ENCODE results near the gene ATP6V0A1.
"Not testable (repeated sequence)": the region's sequence is repeated elsewhere in the genome, so short reads cannot be mapped to it uniquely, and the experiment has no call there.

The ATP6V0A1 gene

DNA sequence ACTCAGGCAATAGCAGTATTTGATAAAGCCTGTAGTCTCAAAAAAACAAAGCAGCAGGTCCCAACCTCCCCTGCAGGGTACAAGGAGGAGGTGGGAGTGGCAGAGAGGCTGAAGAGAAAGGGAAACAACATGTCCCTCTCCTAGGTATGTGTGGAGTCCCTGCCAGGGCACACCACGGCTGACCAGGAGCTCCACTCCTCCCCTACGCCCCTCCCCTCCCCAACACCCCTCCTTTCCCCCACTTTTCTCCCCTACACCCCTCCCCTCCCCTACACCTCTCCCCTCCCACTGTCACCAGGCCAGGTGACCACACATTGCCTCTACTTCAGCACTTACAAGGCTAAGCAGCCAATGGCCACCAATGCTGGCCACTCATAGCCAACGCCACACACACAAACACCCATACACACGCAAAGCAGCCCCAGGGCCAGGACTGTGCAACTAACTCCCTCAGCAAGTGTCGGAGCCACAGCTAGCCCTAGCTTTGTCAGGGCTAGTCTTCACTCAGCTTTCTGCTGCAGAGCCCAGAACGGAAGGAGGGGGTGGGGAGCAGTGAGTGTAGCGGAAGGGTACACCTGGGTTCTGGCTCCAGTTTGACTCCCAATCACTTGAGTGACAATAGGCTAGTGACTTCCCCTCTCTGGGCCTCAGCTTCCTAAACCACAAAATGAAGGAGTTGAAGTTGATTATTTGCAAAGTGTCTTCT, 43.8 kb upstream of the ATP6V0A1 start:
- WGBS (ENCODE audit: insufficient coverage): 0% methylated on average over 2 of the region's 7 CpGs

GRCh38 chr17:42417981-42418380, 40.7 kb upstream of the ATP6V0A1 start:
- no CpG with 5 or more reads among the region's 5 CpGs for WGBS (ENCODE audit: insufficient coverage)
- POLR2A ChIA-PET; CTCF ChIA-PET; H3K4me3 ChIP-seq (ENCODE audit: control insufficient read depth in 1 of 7, extremely low read depth in 1 of 7, insufficient read depth in 4 of 7, low read depth in 2 of 7, low read length in 6 of 7); H3K27ac ChIP-seq (ENCODE audit: insufficient read depth in 1 of 2, low read depth in 1 of 2, low read length in 2 of 2, poor library complexity in 1 of 2, severe bottlenecking in 2 of 2); H3K27me3 ChIP-seq (replicated peaks in 2 of 5; ENCODE audit: control insufficient read depth in 4 of 5, insufficient read depth in 5 of 5, low read length in 4 of 5); H3K36me3 ChIP-seq (ENCODE audit: control insufficient read depth in 4 of 4, insufficient read depth in 4 of 4, low read length in 3 of 4); DNase-seq; H3K9me3 ChIP-seq (ENCODE audit: control extremely low read depth in 1 of 5, control insufficient read depth in 4 of 5, insufficient read depth in 2 of 5, low read depth in 1 of 5, low read length in 4 of 5): not testable (repeated sequence)
- peaks cover 11 to 81% (median 67%) of the 10 kb centered on the region in 4 experiments for H3K4me1 ChIP-seq (ENCODE audit: control extremely low read depth in 1 of 4, control insufficient read depth in 4 of 4, insufficient read depth in 4 of 4, low read length in 3 of 4)

More for the DNA sequence above, 43.8 kb upstream of the ATP6V0A1 start:
- Histone ChIP-seq H3K27me3 (replicated peaks in 2 of 5; ENCODE audit: control insufficient read depth in 4 of 5, insufficient read depth in 5 of 5, low read length in 4 of 5) (no peaks in the 10 kb centered on the region), H3K27ac (ENCODE audit: insufficient read depth in 1 of 2, low read depth in 1 of 2, low read length in 2 of 2, poor library complexity in 1 of 2, severe bottlenecking in 2 of 2) (peak overlapping the region; percentile 27 to 61), H3K4me1 (ENCODE audit: control extremely low read depth in 1 of 4, control insufficient read depth in 4 of 4, insufficient read depth in 4 of 4, low read length in 3 of 4) (peaks cover 11 to 66% (median 52%) of the 10 kb centered on the region in 4 experiments), H3K36me3 (ENCODE audit: control insufficient read depth in 4 of 4, insufficient read depth in 4 of 4, low read length in 3 of 4) (no peaks in the 10 kb centered on the region), H3K9me3 (ENCODE audit: control extremely low read depth in 1 of 5, control insufficient read depth in 4 of 5, insufficient read depth in 2 of 5, low read depth in 1 of 5, low read length in 4 of 5) (no peaks in the 10 kb centered on the region), H3K4me3 (ENCODE audit: control insufficient read depth in 1 of 7, extremely low read depth in 1 of 7, insufficient read depth in 4 of 7, low read depth in 2 of 7, low read length in 6 of 7) (peak overlapping the region in 6 of 7 experiments; percentile 26 to 76 (median 54))
- DNase-seq: peak in 2 of 3 donors; percentile 80 to 87
- POLR2A ChIA-PET: interaction anchor here (0.5 to 1.3 kb wide), 3 partner anchors 9 to 116 kb away, joined by 3 to 6 read pairs (median 3); no protein-coding TSS in a partner anchor
- CTCF ChIA-PET: interaction anchor here (0.7 to 5.5 kb wide), 13 partner anchors 8 to 112 kb away, joined by 3 to 21 read pairs (median 4); partner anchors contain the start of gene CAVIN1

GRCh38 chr17:42421136-42421506, 37.6 kb upstream of the ATP6V0A1 start:
- Histone ChIP-seq H3K36me3 (ENCODE audit: control insufficient read depth in 4 of 4, insufficient read depth in 4 of 4, low read length in 3 of 4) (no peaks in the 10 kb centered on the region), H3K27ac (ENCODE audit: insufficient read depth in 1 of 2, low read depth in 1 of 2, low read length in 2 of 2, poor library complexity in 1 of 2, severe bottlenecking in 2 of 2) (no peak overlapping the region), H3K4me3 (ENCODE audit: control insufficient read depth in 1 of 7, extremely low read depth in 1 of 7, insufficient read depth in 4 of 7, low read depth in 2 of 7, low read length in 6 of 7) (peak overlapping the region; percentile 66 to 93 (median 83)), H3K4me1 (ENCODE audit: control extremely low read depth in 1 of 4, control insufficient read depth in 4 of 4, insufficient read depth in 4 of 4, low read length in 3 of 4) (peaks cover 4 to 57% (median 51%) of the 10 kb centered on the region in 4 experiments), H3K27me3 (replicated peaks in 2 of 5; ENCODE audit: control insufficient read depth in 4 of 5, insufficient read depth in 5 of 5, low read length in 4 of 5) (peaks cover 0 to 3% (median 0%) of the 10 kb centered on the region in 5 experiments), H3K9me3 (ENCODE audit: control extremely low read depth in 1 of 5, control insufficient read depth in 4 of 5, insufficient read depth in 2 of 5, low read depth in 1 of 5, low read length in 4 of 5) (no peaks in the 10 kb centered on the region)
- no peak for DNase-seq
- ChIA-PET CTCF (interaction anchor here (0.8 to 3.3 kb wide), 13 partner anchors 11 to 199 kb away, joined by 3 to 27 read pairs (median 4); partner anchors contain the start of gene STAT3), POLR2A (interaction anchor here (0.6 kb wide), 1 partner anchor 10 kb away, joined by 4 read pairs; no protein-coding TSS in a partner anchor)
- WGBS (ENCODE audit: insufficient coverage): 33% methylated on average over 1 of the region's 6 CpGs

GRCh38 chr17:42421507-42422338, 37.0 kb upstream of the ATP6V0A1 start:
- no peaks in the 10 kb centered on the region for H3K36me3 ChIP-seq (ENCODE audit: control insufficient read depth in 4 of 4, insufficient read depth in 4 of 4, low read length in 3 of 4)
- peak in 1 of 3 donors; percentile 51 for DNase-seq
- H3K9me3 ChIP-seq (ENCODE audit: control extremely low read depth in 1 of 5, control insufficient read depth in 4 of 5, insufficient read depth in 2 of 5, low read depth in 1 of 5, low read length in 4 of 5): no peaks in the 10 kb centered on the region
- H3K4me1 ChIP-seq (ENCODE audit: control extremely low read depth in 1 of 4, control insufficient read depth in 4 of 4, insufficient read depth in 4 of 4, low read length in 3 of 4): peaks cover 2 to 52% (median 46%) of the 10 kb centered on the region in 4 experiments
- ChIA-PET POLR2A (interaction anchor here (0.6 to 1.5 kb wide), 2 partner anchors 10 to 36 kb away, joined by 4 to 5 read pairs; no protein-coding TSS in a partner anchor), CTCF (interaction anchor here (0.6 to 3.3 kb wide), 16 partner anchors 9 to 109 kb away, joined by 3 to 27 read pairs (median 4); no protein-coding TSS in a partner anchor)
- H3K27me3 ChIP-seq (replicated peaks in 2 of 5; ENCODE audit: control insufficient read depth in 4 of 5, insufficient read depth in 5 of 5, low read length in 4 of 5): peaks cover 0 to 3% (median 0%) of the 10 kb centered on the region in 5 experiments
- WGBS (ENCODE audit: insufficient coverage): 0% methylated on average over 55 of the region's 59 CpGs
- no peak overlapping the region for H3K27ac ChIP-seq (ENCODE audit: insufficient read depth in 1 of 2, low read depth in 1 of 2, low read length in 2 of 2, poor library complexity in 1 of 2, severe bottlenecking in 2 of 2)
- H3K4me3 ChIP-seq (ENCODE audit: control insufficient read depth in 1 of 7, extremely low read depth in 1 of 7, insufficient read depth in 4 of 7, low read depth in 2 of 7, low read length in 6 of 7): peak overlapping the region; percentile 66 to 93 (median 83)

DNA sequence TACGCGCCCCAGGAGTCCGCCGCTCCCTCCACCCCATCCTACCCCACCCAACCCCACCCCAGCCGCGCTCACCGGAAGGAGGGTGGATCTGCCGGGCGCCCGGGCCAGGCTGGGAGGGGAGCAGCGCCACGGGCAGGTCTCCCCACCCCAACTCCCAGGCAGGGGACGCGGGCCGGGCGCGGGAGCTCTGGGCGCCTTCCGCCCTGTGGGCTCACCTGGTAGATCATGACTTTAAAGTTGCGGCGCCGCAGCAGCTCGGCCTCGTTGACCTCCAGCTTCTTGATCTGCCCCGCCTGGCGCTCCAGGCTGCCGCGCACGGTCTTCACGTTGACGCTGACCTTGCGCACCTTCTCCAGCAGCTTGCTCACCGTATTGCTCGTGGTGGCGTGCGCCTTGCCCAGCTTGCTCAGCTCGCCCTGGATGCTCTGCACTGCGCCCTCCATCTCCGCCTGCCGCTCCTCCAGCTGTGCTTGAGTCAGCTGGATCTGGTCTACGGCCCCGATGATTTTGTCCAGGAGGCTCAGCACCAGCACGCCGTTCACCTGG, 36.2 kb upstream of the ATP6V0A1 start:
- H3K27ac ChIP-seq (ENCODE audit: insufficient read depth in 1 of 2, low read depth in 1 of 2, low read length in 2 of 2, poor library complexity in 1 of 2, severe bottlenecking in 2 of 2): peak overlapping the region in 1 of 2 experiments; percentile 66

DNA sequence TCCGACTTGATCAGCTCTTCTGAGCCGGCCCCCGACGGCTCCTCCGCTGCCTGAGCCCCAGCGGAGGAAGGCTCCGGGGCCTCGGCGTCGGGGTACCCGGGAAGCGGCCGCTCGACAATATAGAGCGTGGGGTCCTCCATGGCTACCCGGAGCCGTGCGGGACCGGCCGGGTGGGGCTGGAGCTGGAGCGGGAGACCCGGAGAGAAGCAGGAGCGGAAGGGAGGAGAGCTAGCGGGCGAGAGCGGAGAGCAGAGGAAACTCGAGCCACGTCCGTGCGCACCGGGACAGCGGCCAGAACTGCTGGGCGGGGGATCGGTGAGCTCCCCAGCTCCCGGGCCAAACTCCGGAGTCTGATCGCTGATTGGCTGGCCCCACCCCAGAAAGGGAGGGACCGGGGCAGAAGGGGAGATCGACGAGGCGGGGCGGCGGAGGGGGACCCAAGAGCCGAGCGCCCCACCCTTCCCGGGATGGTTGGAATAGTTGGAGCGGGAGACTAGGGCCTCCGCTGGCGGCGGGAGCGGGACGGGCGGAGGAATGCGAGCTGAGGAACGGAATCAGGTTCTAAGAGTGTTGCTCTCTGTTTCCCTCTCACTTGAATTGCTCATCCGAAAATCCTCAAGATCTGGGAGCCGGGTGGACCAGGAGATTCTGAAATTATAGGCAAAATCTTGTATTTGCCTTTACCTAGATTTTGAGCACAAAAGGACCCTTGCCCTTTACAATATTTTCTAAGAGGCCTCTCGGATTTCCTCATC, 35.5 kb upstream of the ATP6V0A1 start, which contains the start of gene CAVIN1:
CAVIN1 (minus strand) TSS at position 299 of the 755 bp plus-strand sequence; CDS start at position 140, 159 bp downstream.
- Histone ChIP-seq H3K27me3 (replicated peaks in 2 of 5; ENCODE audit: control insufficient read depth in 4 of 5, insufficient read depth in 5 of 5, low read length in 4 of 5) (peaks cover 0 to 3% (median 0%) of the 10 kb centered on the region in 5 experiments), H3K27ac (ENCODE audit: insufficient read depth in 1 of 2, low read depth in 1 of 2, low read length in 2 of 2, poor library complexity in 1 of 2, severe bottlenecking in 2 of 2) (peak within 1 kb of the TSS in 1 of 2 experiments; percentile 66)
- under 1% methylated on average over 34 of the region's 58 CpGs for WGBS (ENCODE audit: insufficient coverage)

More for the DNA sequence above, 36.2 kb upstream of the ATP6V0A1 start:
- CTCF ChIA-PET: interaction anchor here (0.7 to 3.1 kb wide), 18 partner anchors 8 to 145 kb away, joined by 3 to 12 read pairs (median 4); no protein-coding TSS in a partner anchor
- peaks cover 0 to 3% (median 0%) of the 10 kb centered on the region in 5 experiments for H3K27me3 ChIP-seq (replicated peaks in 2 of 5; ENCODE audit: control insufficient read depth in 4 of 5, insufficient read depth in 5 of 5, low read length in 4 of 5)
- POLR2A ChIA-PET: interaction anchor here (0.9 to 1.5 kb wide), 7 partner anchors 11 to 110 kb away, joined by 3 to 5 read pairs (median 4); no protein-coding TSS in a partner anchor
- DNase-seq: peak in 2 of 3 donors; percentile 42 to 61
- H3K4me1 ChIP-seq (ENCODE audit: control extremely low read depth in 1 of 4, control insufficient read depth in 4 of 4, insufficient read depth in 4 of 4, low read length in 3 of 4): peaks cover under 1 to 49% (median 44%) of the 10 kb centered on the region in 4 experiments
- H3K9me3 ChIP-seq (ENCODE audit: control extremely low read depth in 1 of 5, control insufficient read depth in 4 of 5, insufficient read depth in 2 of 5, low read depth in 1 of 5, low read length in 4 of 5): no peaks in the 10 kb centered on the region
- under 1% methylated on average over 27 of the region's 44 CpGs for WGBS (ENCODE audit: insufficient coverage)
- H3K4me3 ChIP-seq (ENCODE audit: control insufficient read depth in 1 of 7, extremely low read depth in 1 of 7, insufficient read depth in 4 of 7, low read depth in 2 of 7, low read length in 6 of 7): peak overlapping the region; percentile 66 to 93 (median 83)
- no peaks in the 10 kb centered on the region for H3K36me3 ChIP-seq (ENCODE audit: control insufficient read depth in 4 of 4, insufficient read depth in 4 of 4, low read length in 3 of 4)

More for the DNA sequence above, 35.5 kb upstream of the ATP6V0A1 start, which contains the start of gene CAVIN1:
- ChIA-PET POLR2A (interaction anchor here (0.6 to 1.5 kb wide), 8 partner anchors 10 to 111 kb away, joined by 3 to 5 read pairs (median 4); no protein-coding TSS in a partner anchor), CTCF (interaction anchor here (0.7 to 3.1 kb wide), 19 partner anchors 9 to 146 kb away, joined by 3 to 12 read pairs (median 4); no protein-coding TSS in a partner anchor)
- peak; percentile 68 to 71 (median 71) for DNase-seq
- H3K9me3 ChIP-seq (ENCODE audit: control extremely low read depth in 1 of 5, control insufficient read depth in 4 of 5, insufficient read depth in 2 of 5, low read depth in 1 of 5, low read length in 4 of 5): no peaks in the 10 kb centered on the region
- H3K4me1 ChIP-seq (ENCODE audit: control extremely low read depth in 1 of 4, control insufficient read depth in 4 of 4, insufficient read depth in 4 of 4, low read length in 3 of 4): peaks cover 0 to 45% (median 41%) of the 10 kb centered on the region in 4 experiments
- H3K4me3 ChIP-seq (ENCODE audit: control insufficient read depth in 1 of 7, extremely low read depth in 1 of 7, insufficient read depth in 4 of 7, low read depth in 2 of 7, low read length in 6 of 7): peak within 1 kb of the TSS; percentile 66 to 93 (median 83)
- no peaks in the 10 kb centered on the region for H3K36me3 ChIP-seq (ENCODE audit: control insufficient read depth in 4 of 4, insufficient read depth in 4 of 4, low read length in 3 of 4)

Data from common myeloid progenitor, CD34-positive (primary cell).